HG03469 (cell line): ENCODE data around the gene AP4M1.

Experiments used
- ATAC-seq: cut with Tn5 transposase; IDR thresholded peaks from one replicate; pipeline ENCODE4 v1.9.1; 2021; ENCODE audit warnings: mild to moderate bottlenecking, moderate library complexity, moderate number of reproducible peaks; ENCODE audit not compliant: unreplicated experiment

Gene AP4M1

GRCh38 chr7:100107125-100107737 lies 5.8 kb downstream of the AP4M1 start:
- ATAC-seq = no peak

- no peak for ATAC-seq
These were observed 6.4 kb downstream of the AP4M1 start for GRCh38 chr7:100107890-100108289.

- ATAC-seq = no peak
These were observed 8.2 kb downstream of the AP4M1 start for GRCh38 chr7:100109521-100110163.

GRCh38 chr7:100111156-100111555 lies 9.7 kb downstream of the AP4M1 start:
- no peak for ATAC-seq

- no peak for ATAC-seq
These were observed 10.5 kb downstream of the AP4M1 start for GRCh38 chr7:100111914-100112313.

GRCh38 chr7:100115026-100115425 lies 13.6 kb downstream of the AP4M1 start:
- no peak for ATAC-seq

- ATAC-seq = no peak
These were observed 17.1 kb downstream of the AP4M1 start for GRCh38 chr7:100118388-100119071.

GRCh38 chr7:100119072-100119969 lies 17.9 kb downstream of the AP4M1 start, which contains the start of the genes CNPY4 and TAF6:
CNPY4 (plus strand) TSS chr7:100119634; CDS start chr7:100119745, 111 bp downstream.
TAF6 (minus strand) TSS chr7:100119358; CDS start chr7:100114209, 5,149 bp downstream.
- no peak for ATAC-seq

GRCh38 chr7:100119970-100120732 lies 18.7 kb downstream of the AP4M1 start:
- ATAC-seq = no peak

- no peak for ATAC-seq
These were observed 19.2 kb downstream of the AP4M1 start for GRCh38 chr7:100120733-100121036.

GRCh38 chr7:100122067-100122466 lies 20.6 kb downstream of the AP4M1 start:
- ATAC-seq = no peak

GRCh38 chr7:100122568-100122967 lies 21.1 kb downstream of the AP4M1 start:
- no peak for ATAC-seq

GRCh38 chr7:100124301-100125230 lies 23.1 kb downstream of the AP4M1 start:
- no peak for ATAC-seq

- ATAC-seq = no peak
These were observed 24.9 kb downstream of the AP4M1 start for GRCh38 chr7:100126239-100126930.

- no peak for ATAC-seq
These were observed 25.8 kb downstream of the AP4M1 start, which contains the start of gene MBLAC1 for GRCh38 chr7:100126931-100127865. MBLAC1 (plus strand) TSS chr7:100126967; CDS start chr7:100127396, 429 bp downstream.

- ATAC-seq = no peak
These were observed 26.6 kb downstream of the AP4M1 start for GRCh38 chr7:100127866-100128636.

- ATAC-seq = no peak
These were observed 27.2 kb downstream of the AP4M1 start for GRCh38 chr7:100128637-100128963.
